HG02884 (cell line): ENCODE data around the gene MFNG.
"Not testable (repeated sequence)": the region's sequence is repeated elsewhere in the genome, so short reads cannot be mapped to it uniquely, and the experiment has no call there.

ENCODE experiments used
- ATAC-seq: cut with Tn5 transposase; IDR thresholded peaks from one replicate; pipeline ENCODE4 v1.9.1; 2021; ENCODE audit warnings: mild to moderate bottlenecking, moderate library complexity; ENCODE audit not compliant: unreplicated experiment

MFNG gene

GRCh38 chr22:37486224-37486845 lies at the start of gene MFNG:
TSS of gene MFNG (minus strand) at chr22:37486384. CDS start at chr22:37486177, 207 bp downstream.
- peak; percentile 34 for ATAC-seq

GRCh38 chr22:37535159-37535558 lies 49.0 kb upstream of the MFNG start:
- no peak for ATAC-seq

GRCh38 chr22:37534445-37534844 lies 48.3 kb upstream of the MFNG start:
- no peak for ATAC-seq

- no peak for ATAC-seq
Measured at GRCh38 chr22:37533995-37534394, 47.8 kb upstream of the MFNG start.

- ATAC-seq: no peak
Measured at GRCh38 chr22:37529652-37530345, 43.6 kb upstream of the MFNG start.

GRCh38 chr22:37527952-37528351 lies 41.8 kb upstream of the MFNG start:
- not testable (repeated sequence) for ATAC-seq

- not testable (repeated sequence) for ATAC-seq
Measured at GRCh38 chr22:37527081-37527752, 41.0 kb upstream of the MFNG start.

- no peak for ATAC-seq
Measured at GRCh38 chr22:37526376-37526775, 40.2 kb upstream of the MFNG start.

GRCh38 chr22:37525746-37526350 lies 39.7 kb upstream of the MFNG start:
- ATAC-seq: no peak

GRCh38 chr22:37525073-37525745 lies 39.0 kb upstream of the MFNG start:
- no peak for ATAC-seq

- no peak for ATAC-seq
Measured at GRCh38 chr22:37522482-37522881, 36.3 kb upstream of the MFNG start.

GRCh38 chr22:37521236-37521739 lies 35.1 kb upstream of the MFNG start:
- no peak for ATAC-seq

GRCh38 chr22:37520776-37521191 lies 34.6 kb upstream of the MFNG start:
- ATAC-seq: no peak

GRCh38 chr22:37519268-37520195 lies 33.3 kb upstream of the MFNG start, which contains the start of gene CARD10:
TSS of gene CARD10 (minus strand) at chr22:37519415. CDS start at chr22:37519200, 215 bp downstream.
- ATAC-seq: no peak

- ATAC-seq: no peak
Measured at GRCh38 chr22:37518509-37519267, 32.5 kb upstream of the MFNG start.

GRCh38 chr22:37517826-37518450 lies 31.8 kb upstream of the MFNG start:
- no peak for ATAC-seq

- no peak for ATAC-seq
Measured at GRCh38 chr22:37516456-37516855, 30.3 kb upstream of the MFNG start.

GRCh38 chr22:37515901-37516300 lies 29.7 kb upstream of the MFNG start:
- no peak for ATAC-seq
